HG03196 (cell line): ENCODE measurements around the gene SLC35F3.
"Not testable (repeated sequence)": the region's sequence is repeated elsewhere in the genome, so short reads cannot be mapped to it uniquely, and the experiment has no call there.

Source experiments
- ATAC-seq: cut with Tn5 transposase; IDR thresholded peaks from one replicate; pipeline ENCODE4 v1.9.1; 2021; ENCODE audit not compliant: unreplicated experiment

SLC35F3 gene

GRCh38 chr1:233904633-233905415, at the start of gene SLC35F3:
SLC35F3 (plus strand) TSS chr1:233904676.
- no peak for ATAC-seq

GRCh38 chr1:233859446-233859845, 45.0 kb upstream of the SLC35F3 start:
- no peak for ATAC-seq

DNA sequence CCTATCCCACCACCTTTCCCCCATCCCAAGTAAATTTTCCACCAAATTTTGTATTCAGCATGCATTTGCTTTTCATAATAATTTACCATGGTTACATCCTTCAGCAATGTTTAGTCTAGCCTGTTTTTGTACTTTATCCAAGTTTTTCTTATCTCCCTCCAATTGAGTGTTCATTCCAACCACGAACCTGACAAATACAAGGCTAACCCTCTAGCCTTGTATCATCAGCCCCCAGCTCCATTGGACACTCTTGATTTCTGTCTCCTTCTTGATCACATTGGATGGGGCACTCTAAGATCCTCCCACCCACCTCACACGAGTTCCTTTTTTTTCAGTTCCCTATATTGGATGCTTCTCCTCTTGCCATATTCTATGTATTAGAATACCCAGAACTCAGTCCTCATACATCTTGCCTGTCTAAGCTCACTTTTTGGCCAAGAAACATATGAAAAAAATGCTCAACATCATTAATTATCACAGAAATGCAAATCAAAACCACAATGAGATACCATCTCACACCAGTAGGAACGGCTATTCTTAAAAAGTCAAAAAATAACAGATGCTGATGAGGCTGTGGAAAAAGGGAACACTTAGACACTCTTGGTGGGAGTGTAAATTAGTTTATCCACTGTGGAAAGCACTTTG, 40.5 kb upstream of the SLC35F3 start:
- no peak for ATAC-seq

DNA sequence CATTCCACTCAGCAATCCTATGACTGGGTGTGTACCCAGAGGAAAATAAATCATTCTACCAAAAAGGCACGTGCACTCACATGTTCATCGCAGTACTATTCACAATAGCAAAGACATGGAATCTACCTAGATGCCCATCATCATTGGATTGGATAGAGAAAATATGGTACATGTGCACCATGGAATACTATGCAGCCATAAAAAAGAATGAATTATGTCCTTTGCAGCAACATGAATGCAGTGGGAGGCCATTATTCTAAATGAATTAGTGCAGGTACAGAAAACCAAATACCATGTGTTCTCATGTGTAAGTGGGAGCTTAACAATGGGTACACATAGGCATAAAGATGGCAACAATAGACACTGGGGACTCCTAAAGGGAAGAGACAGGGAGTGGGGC, 39.9 kb upstream of the SLC35F3 start:
- ATAC-seq: no peak

- ATAC-seq: no peak
Measured at GRCh38 chr1:233865216-233865615, 39.3 kb upstream of the SLC35F3 start.

DNA sequence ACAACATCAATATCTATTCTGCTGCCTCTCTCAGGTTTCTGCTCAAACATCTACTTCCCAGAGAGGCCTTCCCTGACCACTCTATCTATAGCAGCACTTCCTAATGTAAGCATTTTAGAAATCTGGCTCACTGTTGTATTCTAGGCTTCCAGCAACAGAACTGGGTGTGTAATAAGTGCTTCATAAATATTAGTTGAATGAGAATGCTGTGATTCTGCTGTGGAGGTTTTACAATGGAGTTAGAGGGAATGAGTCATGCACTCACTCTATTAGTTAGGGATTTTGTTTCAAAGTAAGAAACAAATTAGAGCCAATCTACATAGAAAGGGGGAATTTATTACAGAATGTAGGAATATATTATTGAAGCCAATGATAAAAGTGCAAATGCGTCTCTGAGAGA, 38.6 kb upstream of the SLC35F3 start:
- no peak for ATAC-seq

- no peak for ATAC-seq
Measured at GRCh38 chr1:233867028-233867427, 37.4 kb upstream of the SLC35F3 start.

DNA sequence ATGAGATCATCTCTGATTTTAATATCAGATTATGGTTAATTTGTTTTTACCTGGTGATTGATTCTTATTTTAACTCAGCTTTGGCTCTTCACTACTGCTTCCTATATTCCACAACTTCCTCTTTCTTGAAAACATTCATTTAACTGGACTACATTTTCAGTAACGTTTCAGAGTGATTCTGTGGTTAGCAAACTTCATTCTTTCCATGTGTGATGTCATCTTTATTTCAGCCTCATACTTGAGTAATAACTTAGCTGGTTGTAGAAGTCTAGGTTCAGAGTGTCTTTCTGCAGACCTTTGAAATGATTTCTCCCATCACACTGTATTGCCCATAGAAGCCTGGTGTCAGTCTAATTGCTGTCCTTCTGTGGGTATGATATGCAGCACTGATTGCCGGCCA, 36.0 kb upstream of the SLC35F3 start:
- no peak for ATAC-seq

GRCh38 chr1:233869680-233870079, 34.8 kb upstream of the SLC35F3 start:
- no peak for ATAC-seq

DNA sequence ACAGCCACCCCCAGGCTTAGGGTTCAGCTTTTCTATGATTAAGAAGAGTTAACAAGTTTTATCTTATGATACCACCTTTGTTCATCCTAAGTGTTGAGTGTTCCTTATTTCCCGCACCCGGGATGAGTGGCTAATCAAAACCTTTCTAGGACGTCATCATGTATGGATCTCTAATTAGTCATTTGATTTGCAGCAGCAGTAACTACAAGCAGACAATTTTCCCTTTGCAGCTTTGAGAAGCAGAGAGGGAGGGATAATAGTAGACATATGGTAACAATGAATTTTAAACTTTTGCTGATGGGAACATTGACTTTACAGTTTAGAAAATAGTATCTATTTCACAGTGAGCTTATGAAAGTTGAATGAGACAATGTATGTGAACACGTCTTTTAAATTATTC, 30.8 kb upstream of the SLC35F3 start:
- ATAC-seq: no peak

- no peak for ATAC-seq
Measured at GRCh38 chr1:233879841-233880240, 24.6 kb upstream of the SLC35F3 start.

DNA sequence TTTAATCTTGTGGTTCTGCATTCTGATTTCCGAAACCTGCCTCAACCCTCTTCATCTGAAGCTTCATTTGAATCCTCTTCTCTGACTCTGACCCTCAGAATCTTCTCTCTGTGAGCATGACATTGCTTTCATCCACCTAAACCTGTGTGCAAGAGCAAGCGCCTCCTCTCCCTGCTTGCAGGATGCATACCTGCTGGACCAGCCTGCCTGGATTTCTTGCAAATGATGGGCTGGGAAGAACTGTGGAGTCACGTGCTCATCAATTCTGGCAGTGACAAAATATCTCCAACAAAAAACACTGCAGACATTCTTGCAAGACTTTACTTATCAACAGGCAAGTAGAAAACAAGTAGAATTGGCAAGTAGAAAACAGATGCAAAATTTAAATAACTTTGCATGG, 20.8 kb upstream of the SLC35F3 start:
- ATAC-seq: no peak

- ATAC-seq: no peak
Measured at GRCh38 chr1:233884461-233885151, 19.9 kb upstream of the SLC35F3 start.

- ATAC-seq: no peak
Measured at GRCh38 chr1:233885196-233885920, 19.1 kb upstream of the SLC35F3 start.

DNA sequence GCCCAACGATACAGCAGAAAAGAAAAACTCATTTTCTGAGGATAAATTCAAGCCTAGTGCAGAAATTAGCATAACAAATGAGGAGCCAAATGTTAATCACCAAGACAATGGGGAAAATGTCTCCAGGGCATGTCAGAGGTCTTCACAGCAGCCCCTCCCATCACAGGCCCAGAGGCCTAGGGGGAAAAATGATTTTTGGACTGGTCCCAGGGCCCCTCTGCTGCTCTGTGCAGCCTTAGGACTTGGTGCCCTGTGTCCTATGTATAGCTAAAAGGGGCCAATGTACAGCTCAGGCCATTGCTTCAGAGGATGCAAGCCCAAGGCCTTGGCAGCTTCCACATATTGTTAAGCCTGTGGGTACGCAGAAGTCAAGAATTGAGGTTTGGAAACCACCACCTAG, 13.3 kb upstream of the SLC35F3 start:
- not testable (repeated sequence) for ATAC-seq

- ATAC-seq: peak; percentile 99
Measured at GRCh38 chr1:233897325-233898162, 6.9 kb upstream of the SLC35F3 start.

GRCh38 chr1:233901495-233901894, 3.0 kb upstream of the SLC35F3 start:
- no peak for ATAC-seq

GRCh38 chr1:233905416-233906051, 1.1 kb downstream of the SLC35F3 start:
- ATAC-seq: no peak

- no peak for ATAC-seq
Measured at GRCh38 chr1:233907151-233907550, 2.7 kb downstream of the SLC35F3 start.

DNA sequence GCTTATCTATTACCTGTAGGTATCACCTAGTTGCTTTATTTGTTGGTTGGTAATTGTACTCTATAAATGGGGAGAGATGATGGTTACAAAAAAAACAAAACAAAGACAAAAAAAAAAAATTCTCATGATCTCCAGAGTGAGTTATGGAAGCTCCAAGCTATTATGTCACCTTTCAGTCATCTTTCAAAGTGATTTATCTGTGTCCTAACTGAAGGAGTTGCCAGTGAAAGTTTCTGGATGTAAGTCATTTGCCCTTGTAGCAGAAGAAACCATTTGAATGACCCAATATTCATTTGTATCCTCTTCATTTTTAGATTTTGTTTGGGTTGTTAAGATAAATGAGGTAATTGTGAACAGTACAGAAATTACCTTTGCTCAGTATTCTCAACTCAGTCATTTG, 3.6 kb downstream of the SLC35F3 start:
- ATAC-seq: no peak
